HL-60 (cell line): ENCODE measurements around the gene HS6ST2.

Experiments used
- DNase-seq, 2 experiments: peaks; one replicate each; pipeline ENCODE4 v3.0.0-alpha.2; 2010 to 2020; ENCODE audit warnings: low read depth in 1 of 2, low spot score in 1 of 2
- H3K27ac ChIP-seq: fragments of 250-450 bp; sonication (Bioruptor Pico); replicated peaks from 2 replicates; pipeline ENCODE4 v1.5.1; 2020; ENCODE audit warnings: mild to moderate bottlenecking, moderate library complexity
- H3K27me3 ChIP-seq: fragments of 250-450 bp; sonication (Bioruptor Pico); 2 replicates; pipeline ENCODE4 v1.5.1; 2021; ENCODE audit warnings: mild to moderate bottlenecking, moderate library complexity; ENCODE audit not compliant: insufficient read depth, poor library complexity, severe bottlenecking
- H3K4me3 ChIP-seq: replicated peaks from 2 replicates; pipeline ENCODE4 v1.5.1; 2011; ENCODE audit warnings: mild to moderate bottlenecking, control low read depth, low read length; ENCODE audit not compliant: insufficient read depth
- GABPA ChIP-seq: IDR thresholded peaks from 2 replicates; pipeline ENCODE4 v1.6.1; 2012; ENCODE audit warnings: low read depth
- POLR2AphosphoS5 ChIP-seq: IDR thresholded peaks from 2 replicates; pipeline ENCODE4 v1.6.1; 2012; ENCODE audit warnings: low read depth
- REST ChIP-seq: IDR thresholded peaks from 2 replicates; pipeline ENCODE4 v1.6.1; 2012; ENCODE audit warnings: low read depth; ENCODE audit not compliant: insufficient replicate concordance
- SPI1 ChIP-seq: IDR thresholded peaks from 2 replicates; pipeline ENCODE4 v1.6.1; 2012; ENCODE audit warnings: low read depth, mild to moderate bottlenecking, borderline replicate concordance
- TF ChIP-seq, protein P1 (sequence below): IDR thresholded peaks from one replicate; pipeline ENCODE4 v1.5.1; 2011; ENCODE audit warnings: low read length, control low read depth, inconsistent platforms; ENCODE audit not compliant: insufficient read depth

Gene HS6ST2

DNA sequence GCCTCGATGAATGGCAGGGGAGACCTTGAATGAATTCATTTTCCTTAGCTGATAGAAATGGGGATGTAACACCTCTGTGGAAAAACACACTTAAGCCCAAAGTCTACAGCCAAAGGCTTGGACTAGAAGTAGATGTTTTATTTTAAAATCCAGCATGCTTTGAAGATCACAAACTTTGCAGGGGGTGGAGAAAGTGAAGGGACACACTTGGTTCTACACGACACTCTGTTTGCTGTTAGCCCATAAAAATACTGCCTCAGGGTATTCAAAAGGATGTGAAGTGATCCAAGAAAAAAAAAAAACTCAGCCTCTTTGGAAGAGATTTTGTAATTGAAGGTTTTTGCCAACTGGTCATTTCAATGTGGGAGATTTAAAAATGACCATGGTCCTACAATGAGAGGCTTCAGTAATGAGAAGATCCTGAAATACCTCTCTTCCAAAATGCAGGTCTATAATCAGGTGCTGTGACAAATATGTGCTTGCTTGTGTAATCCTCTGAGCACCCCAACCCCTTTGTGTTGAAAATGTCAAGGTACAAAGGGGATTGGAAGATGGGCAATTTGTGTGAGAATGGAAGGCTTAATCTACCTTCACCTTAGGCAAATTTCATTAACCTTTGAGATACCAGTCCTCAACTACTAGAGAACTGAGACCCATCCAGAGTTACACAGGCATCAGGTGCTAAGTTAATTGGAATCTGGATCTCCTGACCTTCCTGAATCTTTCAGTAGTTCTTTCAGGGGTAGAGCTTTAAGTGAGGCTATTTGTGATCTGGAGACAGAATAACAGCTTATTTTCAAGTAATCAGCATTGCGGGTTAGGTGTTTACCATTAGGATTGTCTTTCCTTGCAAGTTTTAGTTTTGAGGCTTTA is 82.5 kb downstream of the HS6ST2 start:
- DNase-seq = no peak
- Histone ChIP-seq H3K4me3 (no peak overlapping the region), H3K27me3 (no peaks in the 10 kb centered on the region), H3K27ac (no peak overlapping the region)
- TF ChIP-seq, protein P1, sequence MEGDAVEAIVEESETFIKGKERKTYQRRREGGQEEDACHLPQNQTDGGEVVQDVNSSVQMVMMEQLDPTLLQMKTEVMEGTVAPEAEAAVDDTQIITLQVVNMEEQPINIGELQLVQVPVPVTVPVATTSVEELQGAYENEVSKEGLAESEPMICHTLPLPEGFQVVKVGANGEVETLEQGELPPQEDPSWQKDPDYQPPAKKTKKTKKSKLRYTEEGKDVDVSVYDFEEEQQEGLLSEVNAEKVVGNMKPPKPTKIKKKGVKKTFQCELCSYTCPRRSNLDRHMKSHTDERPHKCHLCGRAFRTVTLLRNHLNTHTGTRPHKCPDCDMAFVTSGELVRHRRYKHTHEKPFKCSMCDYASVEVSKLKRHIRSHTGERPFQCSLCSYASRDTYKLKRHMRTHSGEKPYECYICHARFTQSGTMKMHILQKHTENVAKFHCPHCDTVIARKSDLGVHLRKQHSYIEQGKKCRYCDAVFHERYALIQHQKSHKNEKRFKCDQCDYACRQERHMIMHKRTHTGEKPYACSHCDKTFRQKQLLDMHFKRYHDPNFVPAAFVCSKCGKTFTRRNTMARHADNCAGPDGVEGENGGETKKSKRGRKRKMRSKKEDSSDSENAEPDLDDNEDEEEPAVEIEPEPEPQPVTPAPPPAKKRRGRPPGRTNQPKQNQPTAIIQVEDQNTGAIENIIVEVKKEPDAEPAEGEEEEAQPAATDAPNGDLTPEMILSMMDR = no peak
- TF ChIP-seq POLR2AphosphoS5 (no peak), SPI1 (no peak), REST (no peak), GABPA (no peak)

DNA sequence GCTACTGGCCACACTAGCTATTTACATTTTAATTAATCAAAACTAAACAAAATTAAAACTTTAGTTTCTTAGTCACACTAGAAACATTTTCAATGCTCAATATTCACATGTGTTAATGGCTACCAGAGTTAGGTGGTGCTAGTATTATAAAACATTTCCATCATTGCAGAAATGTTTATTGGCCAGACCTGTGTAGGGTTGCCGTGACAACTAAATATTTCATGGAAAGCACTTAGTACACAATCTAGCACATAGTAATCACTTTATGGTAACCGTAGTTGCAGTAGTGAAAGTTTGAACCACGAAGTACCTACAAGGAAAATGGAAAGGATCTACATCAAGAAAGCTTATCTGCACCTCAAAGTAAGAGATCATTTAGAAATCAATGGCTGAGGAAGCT is 95.9 kb downstream of the HS6ST2 start:
- Histone ChIP-seq H3K27ac (no peak overlapping the region), H3K27me3 (no peaks in the 10 kb centered on the region), H3K4me3 (no peak overlapping the region)
- no peak for DNase-seq
- TF ChIP-seq REST (no peak), SPI1 (no peak), POLR2AphosphoS5 (no peak), GABPA (no peak)
- TF ChIP-seq, protein P1 = no peak

DNA sequence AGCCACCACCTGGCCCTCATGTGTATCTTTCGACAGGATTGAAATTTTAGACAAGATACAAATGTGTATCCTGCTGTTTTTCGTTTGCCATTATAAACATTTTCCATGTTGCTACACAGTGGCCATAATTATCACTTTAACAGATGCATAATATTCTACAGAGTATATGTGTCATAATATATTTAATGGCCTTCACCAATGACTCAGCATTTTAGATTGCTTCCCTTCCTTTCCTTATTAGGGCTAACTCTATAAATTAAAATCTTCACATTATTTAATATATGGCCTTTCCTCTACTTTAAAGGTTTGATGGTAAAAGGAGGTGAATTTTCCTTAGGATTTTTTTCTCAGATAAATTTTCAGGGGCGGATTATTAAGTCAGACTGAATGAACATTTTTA is 97.4 kb downstream of the HS6ST2 start:
- no peaks in the 10 kb centered on the region for H3K27me3 ChIP-seq
- no peak overlapping the region for H3K27ac ChIP-seq
- no peak overlapping the region for H3K4me3 ChIP-seq
- DNase-seq = no peak
- TF ChIP-seq GABPA (no peak), POLR2AphosphoS5 (no peak), SPI1 (no peak), REST (no peak)
- TF ChIP-seq, protein P1 = no peak
